CD8-positive, alpha-beta memory T cell (primary cell): ENCODE data around the gene C19orf53. TPM values are rescaled to one million over a fixed set of nuclear protein-coding genes. Genes with fewer than 3 reads are reported as not detected.
"Not testable (repeated sequence)": the region's sequence is repeated elsewhere in the genome, so short reads cannot be mapped to it uniquely, and the experiment has no call there.

Experiments
- CTCF ChIA-PET: fragments of 350-600 bp; sonication (Branson Sonifier 250); formaldehyde crosslinking; loops from one replicate; lab custom pipeline; 2021; ENCODE audit warnings: antibody characterized with exemption; lab: Charles Lee
- POLR2A ChIA-PET: fragments of 350-600 bp; sonication (Branson Sonifier 250); formaldehyde crosslinking; loops from one replicate; lab custom pipeline; 2021; ENCODE audit warnings: antibody characterized with exemption; lab: Charles Lee
- DNase-seq, 5 donors: peaks; one replicate each; pipeline versions ENCODE4 v3.0.0 to v3.0.0-alpha.2; 2020 to 2022; ENCODE audit warnings: mixed read lengths in 1 of 5
- H3K27ac ChIP-seq: one replicate; pipeline ENCODE4 v1.7.0; 2013; ENCODE audit warnings: low read depth, mild to moderate bottlenecking, low read length, moderate library complexity
- H3K27me3 ChIP-seq: 2 replicates; pipeline ENCODE4 v1.7.0; 2013; ENCODE audit warnings: low read length, mild to moderate bottlenecking; ENCODE audit not compliant: insufficient read depth, poor library complexity, severe bottlenecking
- H3K36me3 ChIP-seq: 2 replicates; pipeline ENCODE4 v1.7.0; 2013; ENCODE audit warnings: mild to moderate bottlenecking, low read length, moderate library complexity; ENCODE audit not compliant: insufficient read depth
- H3K4me1 ChIP-seq: 2 replicates; pipeline ENCODE4 v1.7.0; 2013; ENCODE audit warnings: mild to moderate bottlenecking, low read length, moderate library complexity; ENCODE audit not compliant: insufficient read depth
- H3K4me3 ChIP-seq: 2 replicates; pipeline ENCODE4 v1.7.0; 2013; ENCODE audit warnings: mild to moderate bottlenecking, low read length
- H3K9me3 ChIP-seq: 2 replicates; pipeline ENCODE4 v1.7.0; 2013; ENCODE audit warnings: mild to moderate bottlenecking, low read length
- H3K27ac Mint-ChIP-seq, 8 donors: one replicate each; pipeline ENCODE4 v1.8.0; 2020 to 2021; ENCODE audit warnings: mixed read lengths in 8 of 8, mild to moderate bottlenecking in 6 of 8, inconsistent platforms in 3 of 8, moderate library complexity in 3 of 8
- H3K27me3 Mint-ChIP-seq, 2 donors: one replicate each; pipeline ENCODE4 v1.8.0; 2020 to 2021; ENCODE audit warnings: mixed read lengths in 2 of 2, mild to moderate bottlenecking in 1 of 2, moderate library complexity in 1 of 2
- H3K36me3 Mint-ChIP-seq, 3 donors: one replicate each; pipeline ENCODE4 v1.8.0; 2020 to 2021; ENCODE audit warnings: mixed read lengths in 3 of 3, inconsistent platforms in 1 of 3, mild to moderate bottlenecking in 1 of 3
- H3K4me1 Mint-ChIP-seq, 3 donors: one replicate each; pipeline ENCODE4 v1.8.0; 2020 to 2021; ENCODE audit warnings: mixed read lengths in 3 of 3, inconsistent platforms in 1 of 3, mild to moderate bottlenecking in 1 of 3
- H3K4me3 Mint-ChIP-seq, 7 donors: one replicate each; pipeline ENCODE4 v1.8.0; 2020 to 2021; ENCODE audit warnings: mixed read lengths in 7 of 7, mild to moderate bottlenecking in 6 of 7, moderate library complexity in 4 of 7, inconsistent platforms in 2 of 7
- H3K9me3 Mint-ChIP-seq, 5 donors: one replicate each; pipeline ENCODE4 v1.8.0; 2020 to 2022; ENCODE audit warnings: mixed read lengths in 5 of 5, mild to moderate bottlenecking in 3 of 5, moderate library complexity in 2 of 5, inconsistent platforms in 1 of 5
- polyA plus RNA-seq: library from polyadenylated mRNA; unstranded; fragments of 300-500 nt; fragmentation: Illumina TruSeq; gene quantifications from one replicate; pipeline ENCODE4 v1.2.3, GENCODE V29; 2021
- total RNA-seq, 2 experiments: library from RNA; stranded (reverse); gene quantifications; one replicate each; pipeline ENCODE4 v1.2.3, GENCODE V29; 2021

Gene C19orf53
- total and polyA plus RNA-seq, 3 experiments from 2014 or later = 131 to 239 (median 163) TPM

DNA sequence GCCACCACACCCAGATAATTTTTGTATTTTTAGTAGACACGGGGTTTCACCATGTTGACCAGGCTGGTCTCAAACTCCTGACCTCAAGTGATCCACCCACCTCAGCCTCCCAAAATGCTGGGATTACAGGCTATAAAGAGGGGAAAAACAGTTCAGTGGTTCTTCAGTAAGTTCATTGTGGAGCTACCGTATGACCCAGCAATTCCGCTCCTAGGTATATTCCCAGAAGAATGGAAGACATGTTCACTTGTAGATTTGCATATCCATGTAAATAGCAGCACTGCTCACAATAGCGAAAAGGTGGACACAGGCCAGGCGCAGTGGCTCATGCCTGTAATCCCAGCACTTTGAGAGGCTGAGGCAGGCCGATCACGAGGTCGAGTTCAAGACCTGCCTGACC lies 5.5 kb downstream of the C19orf53 start:
- H3K9me3 ChIP-seq, H3K27ac ChIP-seq, H3K27me3 ChIP-seq, H3K4me3 Mint-ChIP-seq, H3K27me3 Mint-ChIP-seq, H3K4me3 ChIP-seq, H3K9me3 Mint-ChIP-seq, POLR2A ChIA-PET, DNase-seq: not testable (repeated sequence)
- Histone ChIP-seq H3K4me1 (peaks cover 22% of the 10 kb centered on the region), H3K36me3 (peaks cover 23% of the 10 kb centered on the region)
- Mint-ChIP-seq H3K36me3 (peaks cover 0 to 45% (median 9%) of the 10 kb centered on the region in 3 donors), H3K4me1 (peaks cover 17 to 27% (median 23%) of the 10 kb centered on the region in 3 donors), H3K27ac (peak overlapping the region in 1 of 8 donors; percentile 76)
- CTCF ChIA-PET = interaction anchor here (0.9 to 3.1 kb wide), 4 partner anchors 32 to 90 kb away, joined by 3 to 16 read pairs (median 4); a partner anchor contains a TSS

DNA sequence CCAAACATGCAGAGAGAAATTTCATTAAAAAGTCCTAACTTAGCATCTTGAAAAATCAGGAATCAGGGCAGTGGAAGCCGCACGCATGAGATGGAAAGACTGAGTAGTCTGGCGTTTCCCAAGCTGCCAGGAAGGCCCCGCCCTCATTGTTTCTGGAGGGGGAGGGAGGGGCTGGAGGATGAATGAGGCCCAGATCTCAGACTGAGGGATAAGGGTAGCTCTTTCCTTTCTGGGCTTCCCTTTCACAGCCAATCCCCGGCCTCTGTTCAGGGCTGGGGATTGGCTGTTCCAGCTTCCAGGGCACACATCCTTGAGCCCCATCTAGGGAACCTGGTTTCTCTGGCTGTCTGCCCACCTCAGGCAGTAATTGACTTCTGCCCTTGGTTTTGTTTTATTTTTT lies 7.3 kb downstream of the C19orf53 start:
- ChIA-PET POLR2A (no interaction called here), CTCF (interaction anchor here (12.6 kb wide), 1 partner anchor 81 kb away, joined by 219 read pairs; no protein-coding TSS in a partner anchor)
- H3K36me3 ChIP-seq = peaks cover 19% of the 10 kb centered on the region
- Mint-ChIP-seq H3K27ac (no peak overlapping the region), H3K4me3 (no peak overlapping the region), H3K36me3 (peaks cover 0 to 29% (median 5%) of the 10 kb centered on the region in 3 donors), H3K9me3 (no peaks in the 10 kb centered on the region), H3K27me3 (no peaks in the 10 kb centered on the region), H3K4me1 (peaks cover 8 to 17% (median 12%) of the 10 kb centered on the region in 3 donors)
- no peaks in the 10 kb centered on the region for H3K9me3 ChIP-seq
- no peak for DNase-seq
- peaks cover 15% of the 10 kb centered on the region for H3K4me1 ChIP-seq
- H3K4me3 ChIP-seq = no peak overlapping the region
- H3K27me3 ChIP-seq = no peaks in the 10 kb centered on the region
- no peak overlapping the region for H3K27ac ChIP-seq

DNA sequence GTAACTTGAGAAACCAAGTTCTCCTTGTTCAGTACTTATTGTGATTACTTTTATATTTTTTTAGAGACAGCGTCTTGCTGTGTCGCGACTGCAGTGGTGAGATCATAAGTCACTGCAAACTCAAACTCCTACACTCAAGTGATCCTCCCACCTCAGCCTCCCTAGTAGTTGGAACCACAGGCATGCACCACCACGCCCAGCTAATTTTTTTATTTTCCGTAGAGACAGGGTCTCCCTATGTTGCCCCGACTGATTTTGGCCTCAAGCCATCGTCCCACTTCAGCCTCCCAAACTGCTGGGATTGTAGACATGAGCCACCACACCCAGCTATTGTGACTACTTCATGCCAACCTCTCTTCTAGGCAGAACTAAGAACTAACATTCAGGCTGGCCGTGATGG lies 8.3 kb downstream of the C19orf53 start:
- Histone ChIP-seq H3K27me3 (no peaks in the 10 kb centered on the region), H3K27ac (no peak overlapping the region), H3K36me3 (peaks cover 16% of the 10 kb centered on the region), H3K4me1 (peaks cover 19% of the 10 kb centered on the region), H3K9me3 (no peaks in the 10 kb centered on the region), H3K4me3 (no peak overlapping the region)
- ChIA-PET POLR2A (interaction anchor here (0.6 kb wide), 1 partner anchor 8 kb away, joined by 3 read pairs; the partner anchor contains the start of gene C19orf53), CTCF (interaction anchor here (12.6 kb wide), 1 partner anchor 80 kb away, joined by 219 read pairs; no protein-coding TSS in a partner anchor)
- Mint-ChIP-seq H3K27me3 (no peaks in the 10 kb centered on the region), H3K27ac (peak overlapping the region in 1 of 8 donors; percentile 11), H3K4me3 (no peak overlapping the region), H3K9me3 (no peaks in the 10 kb centered on the region), H3K36me3 (peaks cover 0 to 20% (median 3%) of the 10 kb centered on the region in 3 donors), H3K4me1 (peaks cover 9 to 21% (median 12%) of the 10 kb centered on the region in 3 donors)
- no peak for DNase-seq

- Mint-ChIP-seq H3K9me3 (no peaks in the 10 kb centered on the region), H3K27me3 (no peaks in the 10 kb centered on the region), H3K4me3 (peak overlapping the region in 1 of 7 donors; percentile 50), H3K4me1 (peaks cover 18 to 34% (median 21%) of the 10 kb centered on the region in 3 donors), H3K36me3 (peaks cover 0 to 9% (median 3%) of the 10 kb centered on the region in 3 donors), H3K27ac (peak overlapping the region in 2 of 8 donors; percentile 29 to 82)
- Histone ChIP-seq H3K27me3 (no peaks in the 10 kb centered on the region), H3K27ac (no peak overlapping the region), H3K4me1 (peaks cover 32% of the 10 kb centered on the region), H3K4me3 (no peak overlapping the region), H3K36me3 (peaks cover 6% of the 10 kb centered on the region), H3K9me3 (no peaks in the 10 kb centered on the region)
- CTCF ChIA-PET = interaction anchor here (0.7 to 12.6 kb wide), 14 partner anchors 9 to 97 kb away, joined by 3 to 219 read pairs (median 4); partner anchors contain the start of genes C19orf53, MRI1 and NANOS3
- POLR2A ChIA-PET = interaction anchor here (0.6 to 1.6 kb wide), 2 partner anchors 78 to 81 kb away, joined by 3 to 13 read pairs; no protein-coding TSS in a partner anchor
- DNase-seq = no peak
Measured at GRCh38 chr19:13783565-13784500, 9.6 kb downstream of the C19orf53 start.

- peaks cover 0 to 2% (median 0%) of the 10 kb centered on the region in 3 donors for H3K36me3 Mint-ChIP-seq
Measured at GRCh38 chr19:13784731-13785452, 10.6 kb downstream of the C19orf53 start.

DNA sequence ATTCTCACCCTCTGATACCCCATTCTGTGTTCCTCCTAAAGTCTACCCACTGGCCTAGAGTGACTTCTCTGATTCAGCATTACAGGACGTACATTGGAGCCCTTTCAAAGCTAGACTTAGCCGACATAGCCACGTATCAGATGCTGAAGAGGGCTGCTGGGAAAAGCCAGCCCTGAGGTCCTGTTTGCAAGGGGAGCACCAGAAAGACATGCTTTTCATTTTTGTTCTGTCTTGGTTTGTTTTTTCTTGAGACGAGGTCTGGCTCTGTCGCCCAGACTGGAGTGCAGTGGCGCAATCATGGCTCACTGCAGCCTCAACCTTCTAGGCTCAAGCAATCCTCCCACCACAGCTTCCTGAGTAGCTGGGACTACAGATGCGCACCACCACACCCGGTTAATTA lies 14.7 kb downstream of the C19orf53 start:
- Histone ChIP-seq H3K4me1 (peaks cover 45% of the 10 kb centered on the region), H3K4me3 (peak overlapping the region; percentile 47), H3K9me3 (no peaks in the 10 kb centered on the region), H3K27ac (no peak overlapping the region), H3K27me3 (no peaks in the 10 kb centered on the region), H3K36me3 (no peaks in the 10 kb centered on the region)
- Mint-ChIP-seq H3K36me3 (peaks cover 0 to 2% (median 0%) of the 10 kb centered on the region in 3 donors), H3K27ac (peak overlapping the region; percentile 86 to 100 (median 97)), H3K4me3 (peak overlapping the region; percentile 39 to 87 (median 68)), H3K4me1 (peaks cover 33 to 51% (median 36%) of the 10 kb centered on the region in 3 donors), H3K9me3 (no peaks in the 10 kb centered on the region), H3K27me3 (peaks cover 0 to 2% of the 10 kb centered on the region in 2 donors)
- POLR2A ChIA-PET = interaction anchor here (0.6 to 5.4 kb wide), 5 partner anchors 14 to 76 kb away, joined by 3 to 39 read pairs (median 20); no protein-coding TSS in a partner anchor
- peak in 4 of 5 donors; percentile 28 to 69 (median 42) for DNase-seq
- CTCF ChIA-PET = interaction anchor here (0.5 to 12.6 kb wide), 8 partner anchors 11 to 182 kb away, joined by 3 to 219 read pairs (median 4); no protein-coding TSS in a partner anchor

More at GRCh38 chr19:13784731-13785452, 10.6 kb downstream of the C19orf53 start:
- H3K9me3 Mint-ChIP-seq = no peaks in the 10 kb centered on the region
- Histone ChIP-seq H3K27me3 (no peaks in the 10 kb centered on the region), H3K9me3 (no peaks in the 10 kb centered on the region), H3K36me3 (no peaks in the 10 kb centered on the region), H3K4me1 (peaks cover 40% of the 10 kb centered on the region), H3K4me3 (no peak overlapping the region), H3K27ac (no peak overlapping the region)
- peaks cover 24 to 42% (median 28%) of the 10 kb centered on the region in 3 donors for H3K4me1 Mint-ChIP-seq
- CTCF ChIA-PET = interaction anchor here (0.7 to 12.6 kb wide), 15 partner anchors 10 to 96 kb away, joined by 3 to 219 read pairs (median 3); partner anchors contain the start of genes C19orf53, MRI1 and NANOS3
- DNase-seq = peak; percentile 59 to 82 (median 62)
- no peaks in the 10 kb centered on the region for H3K27me3 Mint-ChIP-seq
- peak overlapping the region in 6 of 8 donors; percentile 24 to 88 (median 76) for H3K27ac Mint-ChIP-seq
- peak overlapping the region; percentile 9 to 60 (median 42) for H3K4me3 Mint-ChIP-seq
- POLR2A ChIA-PET = interaction anchor here (0.6 to 1.6 kb wide), 2 partner anchors 33 to 77 kb away, joined by 4 to 13 read pairs; no protein-coding TSS in a partner anchor

GRCh38 chr19:13790354-13790753 lies 16.1 kb downstream of the C19orf53 start:
- DNase-seq = peak in 4 of 5 donors; percentile 42 to 81 (median 61)
- peaks cover 38% of the 10 kb centered on the region for H3K4me1 ChIP-seq
- H3K4me3 ChIP-seq = no peak overlapping the region
- peak overlapping the region; percentile 49 for H3K27ac ChIP-seq
- H3K9me3 ChIP-seq = no peaks in the 10 kb centered on the region
- H3K4me1 Mint-ChIP-seq = peaks cover 36 to 56% (median 38%) of the 10 kb centered on the region in 3 donors
- H3K27me3 ChIP-seq = no peaks in the 10 kb centered on the region
- H3K4me3 Mint-ChIP-seq = peak overlapping the region; percentile 69 to 89 (median 79)
- ChIA-PET CTCF (interaction anchor here (4.0 to 12.6 kb wide), 2 partner anchors 48 to 72 kb away, joined by 31 to 219 read pairs; no protein-coding TSS in a partner anchor), POLR2A (interaction anchor here (0.6 to 5.4 kb wide), 2 partner anchors 57 to 584 kb away, joined by 5 to 39 read pairs; no protein-coding TSS in a partner anchor)
- peaks cover 0 to 5% (median 0%) of the 10 kb centered on the region in 3 donors for H3K36me3 Mint-ChIP-seq
- H3K36me3 ChIP-seq = no peaks in the 10 kb centered on the region
- peak overlapping the region; percentile 93 to 100 (median 99) for H3K27ac Mint-ChIP-seq
- no peaks in the 10 kb centered on the region for H3K9me3 Mint-ChIP-seq
- peaks cover 0 to 2% of the 10 kb centered on the region in 2 donors for H3K27me3 Mint-ChIP-seq
